AG08396 (cell line): ENCODE data around the gene C1orf232.

ENCODE experiments used
- DNase-seq: peaks from one replicate; pipeline ENCODE4 v3.0.0; 2012; ENCODE audit warnings: low spot score, mixed read lengths

The C1orf232 gene

DNA sequence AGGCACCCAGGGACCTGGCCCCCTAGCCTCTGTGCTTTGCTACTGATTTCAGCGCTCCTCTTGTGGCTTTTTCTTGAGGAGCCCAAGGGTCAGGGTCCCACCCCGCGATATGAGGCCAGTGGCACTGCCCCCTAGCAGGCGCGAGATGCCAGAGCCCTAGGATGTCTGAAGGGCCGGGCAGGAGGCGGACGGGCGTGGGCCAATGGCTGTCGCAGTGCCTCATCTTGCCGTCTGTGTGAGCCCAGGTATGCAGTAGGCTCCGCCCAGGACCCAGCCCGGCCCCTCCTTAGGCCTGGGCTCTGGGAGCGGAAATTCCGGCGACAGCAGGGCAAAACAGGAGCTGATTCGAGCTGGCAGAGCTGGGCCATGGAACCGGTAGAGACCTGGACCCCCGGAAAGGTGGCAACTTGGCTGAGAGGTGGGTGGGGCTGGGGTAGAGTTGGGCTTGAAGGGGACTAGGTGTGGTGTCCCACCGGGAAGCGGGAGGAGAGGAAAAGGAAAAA is 8.5 kb upstream of the C1orf232 start, which contains the start of gene CNKSR1:
TSS of gene CNKSR1 (plus strand) at position 310 of the 503 bp plus-strand sequence. CDS start at position 367, 57 bp downstream.
- no peak for DNase-seq

DNA sequence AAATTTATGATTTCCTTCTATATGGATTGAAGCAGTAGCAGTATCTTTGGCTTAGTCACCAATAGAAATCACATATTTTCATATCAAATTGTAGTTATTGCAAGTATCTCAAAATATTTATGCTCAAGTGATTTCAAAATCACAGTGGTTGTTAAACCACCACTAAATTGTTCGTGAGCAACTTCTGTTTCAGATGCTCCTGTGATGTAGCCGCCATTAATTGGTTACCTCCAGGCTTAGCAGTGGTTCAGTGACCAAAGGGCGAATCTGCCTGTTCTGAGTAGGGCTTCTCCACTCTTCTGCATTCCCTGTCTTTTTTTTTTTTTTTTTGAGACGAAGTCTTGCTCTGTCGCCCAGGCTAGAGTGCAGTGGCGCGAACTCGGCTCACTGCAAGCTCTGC is 6.6 kb upstream of the C1orf232 start:
- DNase-seq: no peak

DNA sequence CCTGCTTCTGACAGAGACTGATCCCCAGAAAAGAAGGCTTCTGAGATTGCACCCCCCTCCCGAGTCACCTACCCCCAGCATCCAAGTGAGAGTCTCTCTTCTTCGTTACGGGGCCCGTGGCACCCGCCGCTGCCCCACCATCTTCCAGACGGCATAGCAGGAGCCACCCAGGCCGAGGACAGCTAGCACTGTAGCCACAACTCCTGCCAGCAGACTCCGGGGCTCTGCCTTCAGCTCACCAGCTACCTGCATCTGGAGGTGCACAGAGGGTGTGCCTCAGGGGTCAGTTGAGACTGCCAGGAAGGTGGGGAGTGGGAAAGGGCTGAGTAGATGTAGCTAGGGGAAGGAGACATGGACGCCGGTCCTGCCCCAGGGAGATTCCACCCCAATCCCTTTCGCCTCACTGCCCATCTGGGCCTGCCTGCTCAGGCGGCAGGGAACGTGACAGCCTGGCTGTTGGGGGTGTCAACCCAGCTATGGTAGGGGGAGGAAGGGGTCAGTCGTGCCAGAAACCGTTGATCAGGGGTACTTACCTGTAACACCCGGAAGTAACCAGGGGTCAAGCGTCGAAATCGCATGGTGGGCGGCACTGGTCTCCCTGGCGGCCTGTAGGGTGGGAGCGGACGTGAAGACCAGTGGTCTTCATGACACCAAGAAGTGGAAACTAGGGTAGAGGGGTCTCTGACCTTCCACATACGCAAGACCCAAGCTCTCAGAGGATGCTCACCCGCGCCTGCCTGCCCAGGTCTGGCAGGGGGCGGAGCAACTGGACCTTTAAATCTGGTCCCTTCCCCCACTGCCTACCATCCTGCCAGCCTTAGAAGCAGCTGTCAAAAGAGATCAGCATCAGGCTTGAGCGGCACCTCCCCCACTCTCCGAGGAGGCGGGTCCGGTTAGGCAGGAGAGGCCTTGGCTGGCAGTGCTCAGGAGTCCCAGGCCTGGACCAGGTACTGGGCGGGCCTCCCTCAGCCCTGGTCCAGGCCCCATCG is 2.6 kb upstream of the C1orf232 start, which contains the start of gene ZNF593OS:
TSS of gene ZNF593OS (minus strand) at position 749 of the 989 bp plus-strand sequence. CDS start at position 578, 171 bp downstream.
- no peak for DNase-seq

DNA sequence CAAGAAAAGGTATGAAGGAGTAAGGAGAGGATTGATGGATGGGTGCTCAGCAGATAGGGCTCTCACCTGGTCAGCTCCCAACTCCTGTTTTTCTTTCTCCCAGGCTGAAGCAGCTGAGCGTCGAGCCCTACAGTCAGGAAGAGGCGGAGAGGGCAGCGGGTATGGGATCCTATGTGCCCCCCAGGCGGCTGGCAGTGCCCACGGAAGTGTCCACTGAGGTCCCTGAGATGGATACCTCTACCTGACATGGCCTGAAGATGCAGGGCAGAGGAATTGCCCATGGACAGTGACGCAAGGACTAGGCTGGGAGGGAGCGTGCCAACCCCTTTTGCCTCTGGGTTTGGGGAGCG is 1.7 kb upstream of the C1orf232 start:
- DNase-seq: no peak

DNA sequence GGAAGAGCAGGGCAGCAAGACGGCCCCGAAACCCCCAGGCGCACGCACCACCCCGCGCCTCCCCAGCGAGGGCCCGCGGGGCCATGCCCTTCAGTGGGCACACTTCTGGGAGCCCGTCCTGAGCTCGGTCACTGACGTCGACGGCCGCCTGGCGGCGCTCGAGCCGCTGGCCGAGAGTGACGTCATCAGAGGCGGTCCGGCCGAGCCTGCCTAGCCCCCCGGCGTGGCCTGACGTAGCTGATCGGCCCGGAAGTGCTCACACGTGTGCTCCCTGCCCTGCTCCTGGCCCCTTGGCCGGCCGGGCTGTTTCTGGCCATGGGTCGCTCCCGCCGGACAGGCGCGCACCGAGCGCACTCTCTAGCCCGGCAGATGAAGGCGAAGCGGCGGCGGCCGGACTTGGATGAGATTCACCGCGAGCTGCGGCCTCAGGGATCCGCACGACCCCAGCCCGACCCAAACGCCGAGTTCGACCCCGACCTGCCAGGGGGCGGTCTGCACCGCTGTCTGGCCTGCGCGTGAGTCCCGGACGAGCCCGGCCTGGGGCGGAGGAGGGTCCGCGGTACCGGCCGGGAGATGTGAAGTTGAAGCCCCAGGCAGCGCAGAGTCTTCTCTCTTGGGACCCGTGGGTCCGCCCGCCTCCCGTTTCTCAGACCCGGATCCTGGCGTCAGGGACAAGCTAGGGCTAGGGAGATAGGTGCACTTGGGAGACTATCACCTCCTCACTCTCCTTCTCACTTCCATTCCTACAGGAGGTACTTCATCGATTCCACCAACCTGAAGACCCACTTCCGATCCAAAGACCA is 1.1 kb upstream of the C1orf232 start, which contains the start of gene ZNF593:
TSS of gene ZNF593 (plus strand) at position 240 of the 803 bp plus-strand sequence. CDS start at position 316, 76 bp downstream.
- peak; percentile 100 for DNase-seq

DNA sequence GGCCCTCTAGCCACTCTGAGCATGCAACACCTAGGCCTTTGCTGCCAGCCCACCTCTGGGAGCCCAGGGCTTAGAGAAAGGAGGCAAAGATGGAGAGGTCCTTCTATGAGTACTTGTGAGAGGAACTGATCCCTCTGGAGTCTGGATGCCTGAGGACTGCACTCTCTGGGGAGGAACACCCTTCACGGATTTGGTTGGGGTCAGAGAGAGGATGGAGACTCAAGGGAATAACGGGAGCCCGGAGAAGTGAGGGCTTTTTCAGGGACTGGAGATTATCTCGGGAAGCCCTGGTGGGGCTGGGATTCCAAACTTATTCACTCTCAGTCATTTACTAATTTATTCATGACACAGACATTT is 413 bp upstream of the C1orf232 start:
- DNase-seq: no peak

DNA sequence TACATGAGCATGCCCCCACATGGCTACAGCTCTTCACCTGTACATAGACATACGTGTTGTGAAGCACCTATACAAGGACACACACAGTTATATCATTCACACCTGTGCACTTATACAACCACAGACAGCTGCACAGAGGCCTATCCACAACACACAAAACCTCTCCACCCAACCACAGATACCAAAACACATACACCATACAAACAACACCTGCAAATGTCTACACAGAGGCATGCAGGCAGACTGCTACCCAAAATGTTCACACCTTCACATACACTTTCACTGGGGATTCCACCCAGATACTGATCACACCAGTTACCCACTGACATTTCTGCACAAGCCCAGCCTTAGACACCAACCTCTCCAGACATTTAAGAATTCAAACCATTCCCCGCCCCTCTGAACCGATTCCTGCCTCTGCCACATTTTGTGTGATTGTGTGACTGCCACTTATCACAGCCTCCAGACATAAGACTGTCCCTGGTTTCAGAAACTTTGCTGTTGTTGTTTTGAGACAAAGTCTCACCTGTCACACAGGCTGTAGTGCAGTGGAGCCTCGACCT is 2.0 kb downstream of the C1orf232 start:
- no peak for DNase-seq

DNA sequence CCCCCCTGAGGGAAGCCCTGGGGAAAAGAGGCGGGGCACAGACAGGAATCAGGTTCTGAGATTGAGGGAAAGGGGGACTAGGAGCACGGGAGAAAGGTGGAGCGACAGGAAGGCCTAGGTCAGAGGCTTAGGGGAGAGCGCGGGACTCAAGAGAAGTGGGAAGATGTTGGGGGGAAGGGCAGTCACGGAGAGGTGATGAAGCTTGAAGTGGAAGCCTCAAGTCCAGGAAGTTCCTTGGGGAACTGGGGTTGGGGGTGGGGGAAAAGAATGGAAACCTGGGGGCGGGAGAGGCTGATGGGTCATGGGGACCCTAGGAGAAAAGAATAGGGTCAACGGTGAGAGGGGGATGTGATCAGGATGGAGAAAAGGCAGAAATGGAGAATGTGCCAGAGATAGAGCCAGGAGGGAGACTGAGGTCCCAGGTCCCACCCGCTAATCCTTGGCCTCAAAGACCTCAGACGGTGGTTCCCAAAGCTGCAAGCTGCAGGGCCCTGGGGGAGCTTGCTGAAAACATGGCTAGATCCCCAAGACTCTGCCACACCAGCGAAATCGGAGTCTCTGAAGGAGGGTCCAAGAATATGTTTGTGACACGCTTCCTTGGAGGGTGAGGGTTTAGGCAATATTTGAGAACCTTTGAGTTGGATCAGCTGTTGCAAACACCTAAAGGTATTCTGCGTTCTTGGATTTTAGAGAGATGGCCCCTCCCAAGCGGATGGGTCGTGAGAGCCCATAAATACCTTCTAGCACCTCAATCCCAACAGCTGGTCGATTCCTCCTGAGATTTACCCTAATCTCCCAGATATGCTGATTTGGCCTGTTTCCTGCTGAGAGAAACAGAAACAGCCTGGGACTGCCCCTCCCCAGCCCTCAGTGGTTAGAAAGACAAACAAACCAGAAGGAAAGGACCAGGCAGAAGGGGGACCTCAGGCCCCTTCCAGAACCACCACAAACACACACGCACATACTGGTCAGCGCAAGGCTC is 3.6 kb downstream of the C1orf232 start:
- no peak for DNase-seq

DNA sequence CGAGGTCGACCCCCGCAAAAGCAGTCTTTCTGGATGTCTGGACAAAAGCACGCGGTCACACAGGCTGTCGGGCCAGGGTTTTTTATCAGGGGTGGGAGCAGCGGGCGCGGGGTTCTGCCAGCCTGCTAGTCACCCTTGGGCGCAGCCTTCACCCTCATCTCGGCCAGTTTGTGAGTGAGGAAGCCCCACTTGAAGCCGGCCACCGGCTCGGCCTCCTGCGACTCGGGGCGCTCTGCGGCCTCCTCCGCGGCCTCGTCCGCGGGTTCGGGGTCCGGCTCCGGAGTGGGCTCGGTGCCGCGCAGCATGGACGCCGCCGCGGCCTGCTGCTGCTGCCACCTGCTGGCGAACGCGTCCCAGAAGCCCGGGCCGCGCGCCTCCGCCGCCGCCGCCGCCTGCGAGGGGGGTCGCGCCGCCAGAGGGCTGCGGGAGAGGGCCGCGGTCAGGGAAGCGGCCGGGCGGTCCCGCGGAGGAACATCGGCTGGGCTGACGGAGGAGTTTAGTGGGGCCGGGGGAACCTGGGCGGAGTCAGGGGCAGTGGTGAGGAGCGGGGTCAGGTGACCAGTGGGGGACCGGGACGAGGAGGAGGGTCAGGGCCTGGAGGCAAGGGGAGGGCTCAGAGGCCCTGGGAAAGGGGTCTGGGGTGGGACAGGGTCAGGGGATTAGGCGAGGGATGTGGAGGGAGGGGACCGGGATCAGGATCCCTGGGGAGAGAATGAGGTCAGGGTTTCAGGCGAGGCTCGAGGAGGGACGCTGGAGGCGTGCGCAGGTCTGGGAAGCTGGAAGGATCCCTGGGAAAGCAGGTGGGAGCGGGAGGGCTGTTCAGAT is 4.5 kb downstream of the C1orf232 start:
- peak; percentile 76 for DNase-seq

DNA sequence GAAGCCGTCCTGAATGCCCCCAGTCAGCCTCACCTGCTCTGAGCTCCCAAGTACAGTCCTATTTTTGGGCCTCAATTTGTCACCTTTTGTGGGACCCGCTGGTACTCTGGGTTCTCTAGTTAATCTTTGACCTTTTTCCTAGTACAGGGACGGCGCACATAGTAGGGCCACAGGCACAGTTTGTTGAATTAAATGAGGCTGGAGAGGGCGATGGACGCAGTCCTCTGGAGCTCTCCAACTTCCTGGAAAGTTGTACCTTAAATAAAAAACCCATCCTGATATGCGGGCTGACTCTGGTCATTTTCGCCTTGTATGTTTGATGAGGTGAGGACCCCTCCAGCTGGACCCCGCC is 5.1 kb downstream of the C1orf232 start:
- no peak for DNase-seq

DNA sequence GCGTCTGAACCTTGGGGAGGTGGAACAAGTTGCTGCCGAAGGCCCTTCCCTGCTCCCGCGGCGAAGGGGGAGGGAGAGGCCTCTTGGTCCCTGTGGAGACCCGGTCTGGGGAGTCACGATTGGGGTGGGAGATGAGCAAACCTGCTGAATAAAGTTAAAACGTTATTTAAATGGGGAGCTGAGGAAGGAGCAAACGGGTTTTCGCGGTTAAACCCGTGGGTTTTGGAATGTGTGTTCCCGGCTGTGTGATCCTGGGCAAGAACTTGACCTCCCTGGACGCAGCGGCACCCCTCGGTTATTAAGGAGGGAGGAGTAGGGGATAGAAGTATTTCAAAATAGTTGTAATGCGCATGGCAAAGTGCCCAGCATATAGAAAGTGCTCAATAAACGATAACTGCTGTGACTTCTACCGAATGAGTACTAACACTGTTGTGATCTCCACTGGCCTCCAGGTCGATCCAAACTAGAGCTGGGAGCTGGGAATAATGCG is 6.5 kb downstream of the C1orf232 start:
- DNase-seq: no peak

DNA sequence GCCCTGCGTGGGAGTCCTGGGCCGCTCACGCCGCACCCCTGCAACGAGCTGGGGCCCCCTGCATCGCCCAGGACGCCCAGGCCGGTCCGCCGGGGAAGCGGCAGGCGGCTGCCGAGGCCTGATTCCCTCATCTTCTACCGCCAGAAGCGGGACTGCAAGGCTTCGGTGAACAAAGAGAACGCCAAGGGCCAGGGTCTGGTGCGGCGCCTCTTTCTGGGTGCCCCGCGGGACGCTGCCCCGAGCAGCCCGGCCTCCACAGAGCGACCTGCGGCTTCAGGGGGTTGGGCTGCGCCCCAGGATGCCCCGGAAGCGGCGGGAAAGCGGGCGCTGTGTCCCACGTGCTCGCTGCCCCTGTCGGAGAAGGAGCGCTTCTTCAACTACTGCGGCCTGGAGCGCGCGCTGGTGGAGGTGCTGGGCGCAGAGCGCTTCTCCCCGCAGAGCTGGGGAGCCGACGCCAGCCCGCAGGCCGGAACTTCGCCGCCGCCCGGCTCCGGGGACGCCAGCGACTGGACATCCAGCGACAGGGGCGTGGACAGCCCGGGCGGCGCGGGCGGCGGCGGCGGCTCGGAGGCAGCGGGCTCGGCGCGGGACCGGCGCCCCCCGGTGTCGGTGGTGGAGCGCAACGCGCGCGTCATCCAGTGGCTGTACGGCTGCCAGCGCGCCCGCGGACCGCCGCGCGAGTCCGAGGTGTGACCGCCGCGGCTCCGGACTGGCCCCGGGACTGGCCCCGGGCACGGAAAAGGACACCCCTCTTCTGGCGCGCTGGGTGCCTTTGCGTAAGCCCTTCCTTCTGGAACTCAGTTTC is 7.1 kb downstream of the C1orf232 start:
- peak; percentile 75 for DNase-seq

DNA sequence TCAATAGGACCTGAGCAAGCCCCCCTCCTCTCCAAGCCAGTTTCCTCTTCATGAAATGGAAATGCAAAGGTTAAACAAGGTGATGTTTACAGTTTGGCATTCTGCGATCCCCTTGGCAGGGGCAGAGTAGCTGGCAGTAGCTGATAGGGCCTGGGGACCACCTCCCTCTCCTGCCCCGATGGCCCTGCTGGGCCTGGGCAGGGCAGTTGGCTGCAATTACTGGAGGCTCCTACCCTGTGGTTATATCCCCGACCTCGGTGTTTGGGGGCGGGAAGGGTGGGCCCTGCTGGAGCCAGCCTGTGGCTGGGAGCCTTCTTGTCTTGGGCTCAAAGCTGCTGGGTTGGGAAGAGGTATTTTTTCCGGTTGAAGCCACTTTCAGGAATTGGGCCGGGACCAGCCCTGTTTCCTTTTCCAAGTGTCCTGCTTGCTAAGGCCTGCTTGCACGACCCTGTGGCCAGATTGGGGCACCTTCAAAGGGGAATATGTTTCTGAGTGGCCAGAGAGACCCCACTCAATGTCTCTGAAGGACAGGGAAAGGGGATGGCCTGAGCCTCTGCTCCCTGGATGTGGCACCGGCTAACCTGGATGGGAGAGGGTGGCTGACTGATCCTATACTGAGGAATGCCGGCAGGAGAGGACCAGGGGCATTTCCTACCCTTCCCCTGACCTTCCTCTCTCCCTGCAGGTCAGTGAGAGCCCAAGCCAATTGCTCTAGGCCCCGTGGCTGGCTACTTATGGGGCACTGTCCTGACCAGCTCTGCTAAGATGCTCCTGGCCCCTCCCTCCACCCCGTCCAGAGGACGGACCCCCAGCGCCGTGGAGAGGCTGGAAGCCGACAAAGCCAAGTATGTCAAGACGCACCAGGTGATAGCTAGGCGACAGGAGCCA is 8.0 kb downstream of the C1orf232 start:
- DNase-seq: peak; percentile 9

DNA sequence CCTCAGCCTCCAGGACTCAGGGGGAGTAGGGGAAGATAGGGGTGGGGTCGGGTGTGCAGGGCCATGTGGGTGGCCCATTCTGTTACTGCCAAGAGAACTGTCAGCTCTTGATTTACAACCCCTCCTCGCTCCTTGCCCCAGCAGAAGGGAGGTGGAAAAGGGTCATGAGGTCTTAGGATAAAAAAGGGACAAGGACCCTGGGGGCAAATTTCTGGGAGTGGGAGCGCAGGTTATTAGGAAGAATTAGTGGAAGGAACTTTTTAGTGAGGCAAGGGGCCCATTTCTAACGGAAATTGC is 9.1 kb downstream of the C1orf232 start:
- no peak for DNase-seq

DNA sequence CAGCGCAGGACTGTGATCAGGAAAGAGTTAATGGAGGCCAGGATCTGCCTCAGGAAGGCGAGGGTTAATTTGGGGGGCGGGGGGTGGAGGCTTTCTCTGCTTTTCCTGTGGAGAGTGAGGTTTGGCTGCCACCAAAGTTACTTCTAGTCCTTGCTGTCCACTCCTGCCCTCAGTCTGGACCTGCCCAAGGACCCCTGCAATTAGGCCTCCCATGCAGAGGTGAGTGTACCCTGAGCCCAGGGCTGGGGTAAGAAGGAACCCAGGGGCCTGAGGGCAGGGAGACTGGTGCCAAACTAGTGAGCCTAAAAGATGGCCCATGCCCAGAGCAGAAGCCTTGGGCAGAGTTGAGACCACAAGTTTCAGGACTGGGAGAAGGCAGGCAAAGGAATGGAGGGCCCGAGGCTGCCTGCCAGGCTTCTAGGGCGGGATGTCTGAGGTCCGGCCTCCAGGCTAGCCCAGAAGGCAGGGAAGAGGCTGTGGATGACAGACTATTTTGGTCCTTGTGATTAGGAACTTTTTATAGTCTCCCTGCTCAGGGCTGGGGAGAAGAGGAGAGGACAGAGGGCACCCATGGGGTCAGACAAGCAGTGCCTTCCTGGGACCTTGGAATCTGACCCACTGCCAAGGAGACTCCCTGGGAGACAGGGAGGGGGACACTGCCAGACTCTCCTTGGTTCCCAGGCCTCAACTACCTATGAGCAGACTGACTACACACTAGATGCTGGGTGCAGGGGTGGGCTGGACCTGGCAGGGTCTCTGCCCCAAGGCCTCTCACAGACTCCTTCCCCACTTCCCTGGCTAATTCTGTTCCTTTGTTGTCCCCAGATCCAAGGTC is 9.6 kb downstream of the C1orf232 start, which contains the start of gene FAM110D:
TSS of gene FAM110D (plus strand) at position 172 of the 835 bp plus-strand sequence. CDS start 2,213 bp downstream, outside the sequence.
- no peak for DNase-seq

DNA sequence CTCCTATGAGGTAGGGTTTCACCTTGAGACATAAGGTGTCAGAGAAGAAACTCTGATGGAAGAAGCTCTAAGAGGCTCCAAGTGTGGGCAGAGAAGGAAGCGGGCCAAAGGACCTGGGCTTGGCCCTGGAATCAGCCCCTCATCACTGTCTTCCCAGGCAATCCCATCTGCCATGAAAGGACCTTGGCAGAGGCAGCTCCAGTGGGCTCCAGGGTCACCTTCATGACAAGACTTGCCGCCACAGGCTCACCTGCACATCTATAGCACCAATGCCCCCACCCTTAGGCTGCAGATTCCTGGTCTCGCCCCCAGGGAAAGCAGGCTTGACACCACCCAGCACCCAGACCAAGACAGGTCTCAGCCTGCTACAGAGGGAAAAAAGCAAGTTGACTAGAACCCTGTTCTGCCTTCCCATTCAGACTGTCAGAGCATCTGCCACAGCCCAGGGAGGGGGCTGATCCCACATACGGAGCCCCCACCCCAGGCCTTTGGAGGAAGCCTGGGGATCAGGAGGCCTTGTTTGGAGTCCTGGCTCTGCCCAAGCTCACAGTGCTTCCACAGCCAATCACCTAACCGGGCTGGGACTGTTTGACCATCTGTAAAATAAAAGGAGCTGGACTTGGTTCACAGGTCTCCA is 10.4 kb downstream of the C1orf232 start:
- no peak for DNase-seq
